RWPE1 (cell line): ENCODE data around the gene CBX7.

Source experiments
- CTCF ChIA-PET: fragments of 350-600 bp; sonication (Branson Sonifier 250); formaldehyde crosslinking; extraction: SDS; loops from one replicate; lab custom pipeline; 2021; lab: Yijun Ruan, JAX
- POLR2A ChIA-PET: fragments of 400-600 bp; formaldehyde crosslinking; extraction: SDS; loops from one replicate; lab custom pipeline; 2020; ENCODE audit warnings: antibody characterized with exemption; ENCODE audit not compliant: low non-redundant PET; lab: Yijun Ruan, JAX
- DNase-seq: peaks from one replicate; pipeline ENCODE4 v3.0.0; 2012; ENCODE audit warnings: low spot score
- H3K27ac ChIP-seq: fragments of 450-650 bp; 2 replicates; pipeline ENCODE4 v1.5.1; 2017
- CTCF ChIP-seq: fragments of 450-650 bp; conservative IDR thresholded peaks from 2 replicates; pipeline ENCODE4 v1.5.1; 2017; ENCODE audit warnings: low read depth, mild to moderate bottlenecking

CBX7 gene

GRCh38 chr22:39108487-39108886 is 44.0 kb downstream of the CBX7 start:
- CTCF ChIA-PET, result no interaction called here
- no peak for TF ChIP-seq CTCF
- POLR2A ChIA-PET, result interaction anchor here (0.6 kb wide), 1 partner anchor 103 kb away, joined by 3 read pairs; no protein-coding TSS in a partner anchor
- DNase-seq, result no peak
- no peak overlapping the region for H3K27ac ChIP-seq

GRCh38 chr22:39106326-39106725 is 46.2 kb downstream of the CBX7 start:
- DNase-seq, result no peak
- no peak overlapping the region for H3K27ac ChIP-seq
- ChIA-PET POLR2A (no interaction called here), CTCF (interaction anchor here (0.6 kb wide), 1 partner anchor 10 kb away, joined by 5 read pairs; the partner anchor contains the start of gene APOBEC3H)
- TF ChIP-seq CTCF, result no peak

- no peak for TF ChIP-seq CTCF
- H3K27ac ChIP-seq, result no peak overlapping the region
- no peak for DNase-seq
- ChIA-PET POLR2A (no interaction called here), CTCF (no interaction called here)
Observed at GRCh38 chr22:39103431-39103830, 49.0 kb downstream of the CBX7 start.

- no peak for TF ChIP-seq CTCF
- CTCF ChIA-PET, result no interaction called here
- POLR2A ChIA-PET, result no interaction called here
- no peak overlapping the region for H3K27ac ChIP-seq
- DNase-seq, result no peak
Observed at GRCh38 chr22:39101226-39101625, 51.3 kb downstream of the CBX7 start.

GRCh38 chr22:39098576-39098975 is 53.9 kb downstream of the CBX7 start:
- no peak for DNase-seq
- TF ChIP-seq CTCF, result no peak
- ChIA-PET POLR2A (no interaction called here), CTCF (interaction anchor here (0.7 kb wide), 1 partner anchor 78 kb away, joined by 3 read pairs; no protein-coding TSS in a partner anchor)
- peak overlapping the region; percentile 83 for H3K27ac ChIP-seq

GRCh38 chr22:39098026-39098425 is 54.5 kb downstream of the CBX7 start:
- no peak for TF ChIP-seq CTCF
- POLR2A ChIA-PET, result no interaction called here
- DNase-seq, result no peak
- CTCF ChIA-PET, result interaction anchor here (0.7 kb wide), 1 partner anchor 78 kb away, joined by 3 read pairs; no protein-coding TSS in a partner anchor
- H3K27ac ChIP-seq, result peak overlapping the region; percentile 83
